GM19455 (cell line): ENCODE data around the gene PADI2.

Experiments used
- ATAC-seq: cut with Tn5 transposase; IDR thresholded peaks from one replicate; pipeline ENCODE4 v1.9.1; 2021; ENCODE audit not compliant: unreplicated experiment

Gene PADI2

DNA sequence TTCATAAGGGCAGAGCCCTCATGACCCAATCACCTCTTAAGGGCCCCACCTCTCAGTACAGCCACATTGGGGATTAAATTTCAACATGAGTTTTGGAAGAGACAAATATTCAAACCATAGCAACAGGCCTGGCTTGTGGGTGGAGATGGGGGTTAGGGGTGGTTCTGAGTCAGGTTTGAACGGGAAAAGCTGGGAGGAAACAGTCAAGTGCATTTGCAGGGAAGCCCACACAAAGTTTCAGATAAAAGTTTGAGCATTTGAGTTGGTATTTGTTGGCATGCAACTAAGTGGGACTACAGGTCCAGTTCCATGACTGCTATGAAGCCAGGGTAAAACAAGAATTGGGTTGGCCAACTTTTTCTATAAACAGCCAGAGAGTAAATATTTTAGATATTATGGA lies 21.0 kb upstream of the PADI2 start:
- no peak for ATAC-seq

DNA sequence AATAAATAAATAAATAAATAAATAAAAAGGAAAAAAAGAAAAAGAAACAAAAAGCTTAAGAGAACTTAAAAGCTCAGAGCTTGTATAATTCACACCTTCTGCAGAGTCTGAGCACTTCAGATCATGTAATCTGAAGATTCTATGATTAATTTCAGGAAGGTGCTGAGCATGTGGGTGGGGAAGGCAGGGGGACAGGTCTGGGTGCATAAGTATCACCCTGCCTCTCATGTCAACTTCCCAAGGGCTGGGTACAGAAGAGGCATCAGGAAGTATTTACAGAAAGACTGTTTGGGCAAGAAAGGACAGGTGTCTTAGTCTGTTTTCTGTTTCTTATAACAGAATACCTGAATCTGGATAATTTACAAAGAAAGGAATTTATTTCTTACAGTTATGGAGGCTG lies 20.4 kb upstream of the PADI2 start:
- ATAC-seq, result no peak

DNA sequence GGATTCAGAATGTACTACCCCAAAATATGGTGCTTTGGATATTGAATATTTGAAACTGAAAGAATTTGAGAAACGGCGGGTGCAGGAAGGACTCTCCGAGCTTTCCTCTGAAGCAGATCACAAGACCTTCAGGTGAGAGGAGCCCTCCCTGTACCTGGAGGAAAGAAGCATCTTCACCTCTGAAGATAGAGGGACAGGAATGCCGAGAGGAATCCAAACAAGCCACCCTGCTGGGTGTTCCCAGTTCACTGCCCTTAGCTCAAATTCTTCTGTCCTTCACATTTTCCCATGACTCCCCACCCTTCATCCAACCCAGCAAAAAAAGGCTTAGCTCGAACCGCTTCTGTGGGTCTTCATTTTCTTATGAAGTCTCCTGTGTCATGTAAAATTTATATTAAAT lies 18.2 kb upstream of the PADI2 start:
- ATAC-seq, result no peak

DNA sequence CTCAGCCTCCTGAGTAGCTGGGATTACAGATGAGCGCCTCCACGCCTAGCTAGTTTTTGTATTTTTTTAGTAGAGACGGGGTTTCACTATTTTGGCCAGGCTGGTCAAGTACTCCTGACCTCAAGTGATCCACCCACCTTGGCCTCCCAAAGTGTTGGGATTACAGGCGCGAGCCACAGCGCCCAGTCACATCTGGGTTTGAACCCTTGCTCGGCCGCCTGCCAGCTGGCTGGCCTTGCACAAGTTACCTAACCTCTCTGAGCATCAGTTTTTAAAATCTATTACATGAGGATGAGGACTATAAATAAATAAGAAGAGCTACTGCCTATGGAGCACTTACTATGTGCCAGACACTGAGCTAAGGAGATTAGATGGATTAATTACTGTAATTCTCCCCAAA lies 17.7 kb upstream of the PADI2 start:
- ATAC-seq, result no peak

DNA sequence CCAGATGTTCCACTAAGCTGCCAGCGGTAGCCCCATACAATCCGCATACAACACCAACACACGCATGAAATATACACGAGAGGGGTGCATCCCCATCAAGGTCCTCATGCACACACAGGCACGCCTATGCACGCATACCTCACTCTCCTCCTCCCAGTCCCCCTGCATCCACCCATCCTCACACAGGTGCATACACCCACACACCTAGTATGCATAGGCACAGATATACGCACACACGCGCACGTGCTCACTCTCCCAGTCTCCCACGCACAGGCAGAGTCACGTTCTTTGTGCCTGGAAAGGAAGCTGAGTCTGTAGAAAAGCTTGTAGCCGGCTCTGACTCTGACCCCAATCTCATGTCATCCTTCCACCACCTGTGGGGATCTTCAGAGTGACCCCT lies 16.9 kb upstream of the PADI2 start:
- no peak for ATAC-seq

DNA sequence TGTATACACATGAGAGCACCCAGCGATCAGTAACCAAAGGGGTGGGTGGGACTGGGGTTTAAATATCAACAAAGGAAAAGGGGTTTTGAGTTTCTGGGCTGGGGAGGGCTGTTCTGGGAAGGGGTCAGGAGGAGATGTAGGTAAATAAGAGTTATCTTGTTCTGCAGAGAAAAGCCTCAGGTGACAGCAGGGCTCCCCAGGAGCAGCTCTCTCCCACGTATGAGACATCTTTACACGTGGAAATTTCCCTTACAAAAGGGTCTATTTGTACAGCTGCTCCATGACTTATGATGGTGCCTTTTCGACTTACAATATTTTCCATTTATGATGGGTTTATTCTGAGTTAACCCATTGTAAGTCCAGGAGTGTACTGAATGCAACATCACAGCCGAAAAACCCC lies 16.3 kb upstream of the PADI2 start:
- ATAC-seq, result no peak

DNA sequence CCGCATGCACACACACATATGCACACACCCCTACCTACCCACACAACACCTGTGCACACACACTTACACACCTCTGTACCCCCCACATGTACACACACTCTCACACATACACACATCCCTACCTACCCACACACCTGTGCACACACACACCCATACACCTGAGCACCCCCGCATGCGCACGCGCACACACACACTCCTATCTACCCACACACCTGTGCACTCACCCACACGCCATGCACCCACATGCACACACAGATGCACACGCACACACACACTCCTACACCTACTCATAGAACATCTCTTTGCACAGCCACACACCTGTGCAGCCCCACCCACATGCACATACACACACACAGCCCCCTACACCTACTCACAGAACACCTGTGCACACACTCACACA lies 15.5 kb upstream of the PADI2 start:
- ATAC-seq, result no peak

DNA sequence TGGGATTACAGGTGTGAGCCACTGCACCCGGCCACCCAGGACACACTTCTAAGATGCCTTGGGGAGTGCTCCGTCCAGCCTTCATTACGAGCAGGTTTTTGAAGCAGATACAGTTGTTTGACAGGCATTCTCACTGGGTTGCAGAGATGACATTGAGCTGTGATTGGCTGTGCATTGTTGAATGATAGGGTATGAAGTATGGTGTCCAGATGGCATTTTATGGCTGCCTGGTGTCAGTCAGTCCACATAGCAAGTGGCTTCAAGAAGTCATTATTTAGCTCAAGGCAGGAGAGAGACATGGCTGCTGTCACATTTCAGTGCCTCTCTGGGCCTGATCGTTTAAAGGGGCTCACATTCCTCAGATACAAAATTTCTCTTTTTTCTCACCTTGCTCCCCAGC lies 14.8 kb upstream of the PADI2 start:
- no peak for ATAC-seq

DNA sequence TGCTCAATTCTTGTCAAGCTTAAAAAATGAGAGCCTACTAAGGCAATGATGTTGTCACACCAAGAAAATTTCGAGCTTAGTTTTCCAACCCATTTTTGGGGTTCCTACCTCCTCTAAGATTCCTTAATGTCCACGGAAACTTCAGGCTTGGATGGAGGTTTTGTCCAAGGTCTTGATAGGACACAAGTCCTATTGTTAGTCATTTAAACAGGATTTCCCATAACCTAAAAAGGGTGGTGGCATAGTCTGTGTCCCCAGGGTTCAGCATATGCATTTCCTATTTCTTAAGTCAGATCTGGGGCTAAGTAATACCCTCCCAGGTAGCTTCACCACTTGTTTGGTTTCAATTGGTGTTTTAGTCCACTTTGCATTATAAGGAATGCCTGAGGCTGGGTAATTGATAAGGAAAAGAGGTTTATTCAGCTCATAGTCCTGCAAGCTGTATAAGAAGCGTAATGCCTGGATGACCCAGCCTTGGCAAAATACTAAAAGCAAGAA lies 10.9 kb upstream of the PADI2 start:
- no peak for ATAC-seq

DNA sequence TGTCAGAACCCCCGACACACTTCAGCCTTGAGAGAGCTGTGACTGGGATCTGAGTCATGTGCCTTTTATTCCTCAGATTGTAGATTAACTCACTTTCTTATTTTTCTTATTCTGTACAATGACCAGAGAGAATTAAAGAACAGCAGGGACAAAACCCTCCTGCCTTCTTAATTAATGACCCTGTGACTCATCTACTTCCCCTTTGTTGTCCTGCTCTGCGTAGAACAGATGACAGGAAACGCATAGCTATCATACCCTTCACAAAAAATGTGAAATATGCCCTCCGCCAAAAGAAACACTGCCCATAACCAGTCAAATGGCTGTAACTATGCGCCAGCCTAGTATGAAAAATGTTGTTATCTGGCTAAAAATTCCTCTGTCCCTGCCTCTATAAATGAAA lies 9.1 kb upstream of the PADI2 start:
- no peak for ATAC-seq

DNA sequence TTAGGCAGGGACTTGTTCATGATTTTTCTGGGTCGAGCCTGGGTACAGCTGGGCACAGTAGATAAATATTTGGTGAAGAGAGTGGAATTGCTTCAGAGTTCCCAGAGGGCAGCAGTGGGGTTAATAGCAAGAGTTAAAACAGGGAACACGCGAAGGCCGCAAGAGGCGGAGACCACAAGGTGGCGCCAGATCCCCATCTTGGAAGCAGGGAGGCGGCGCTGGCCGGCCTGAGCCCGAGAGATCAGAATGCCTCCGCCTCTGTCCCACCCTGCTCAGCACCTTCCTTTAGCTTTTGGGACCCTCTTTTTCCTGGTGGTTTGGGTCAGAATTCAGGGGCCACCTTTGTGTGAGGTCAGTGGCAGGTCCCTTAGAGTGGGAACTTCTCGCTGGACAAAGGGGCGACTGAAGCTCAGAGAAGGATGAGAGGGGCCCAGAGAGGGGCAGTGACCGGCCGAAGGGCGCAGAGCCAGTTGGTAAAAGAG lies 6.5 kb upstream of the PADI2 start:
- no peak for ATAC-seq

DNA sequence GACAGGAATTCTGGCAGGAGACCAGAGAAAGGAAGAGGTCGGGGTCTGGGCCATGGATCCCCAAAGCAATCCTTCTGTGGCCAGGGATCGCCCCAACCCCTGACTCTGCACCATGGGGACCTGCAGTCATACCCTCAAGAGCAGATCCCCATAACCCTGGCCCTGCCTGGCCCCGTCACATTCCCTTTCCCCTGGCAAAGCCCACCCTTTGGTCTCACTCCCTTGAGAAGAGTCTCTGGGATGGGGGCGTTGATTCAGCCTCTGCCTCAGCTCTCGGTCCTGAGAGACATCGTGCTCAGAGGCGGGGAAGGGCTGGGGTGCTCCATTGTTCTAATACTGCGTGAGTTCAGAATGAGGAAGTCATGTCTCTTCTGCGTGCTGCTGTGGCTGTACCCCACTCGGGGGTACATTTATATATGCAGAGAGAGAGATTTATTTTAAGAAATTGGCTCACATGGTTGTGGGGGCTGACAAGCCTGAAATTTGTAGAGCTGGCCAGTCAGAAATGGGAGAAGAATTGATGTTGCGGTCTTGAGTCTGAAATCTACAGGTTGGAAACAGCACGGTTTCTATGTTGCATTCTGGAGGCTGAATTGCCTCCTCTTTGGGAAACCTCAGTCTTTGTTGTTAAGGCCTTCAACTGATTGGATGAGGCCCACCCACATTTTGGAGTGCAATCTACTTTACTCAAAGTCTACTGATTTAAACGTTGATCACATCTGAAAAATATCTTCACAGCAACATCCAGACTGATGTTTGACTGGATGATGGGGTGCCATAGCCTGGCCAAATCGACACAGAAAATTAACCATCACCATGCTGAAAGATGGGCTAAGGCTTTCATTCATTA lies 4.2 kb upstream of the PADI2 start:
- no peak for ATAC-seq

DNA sequence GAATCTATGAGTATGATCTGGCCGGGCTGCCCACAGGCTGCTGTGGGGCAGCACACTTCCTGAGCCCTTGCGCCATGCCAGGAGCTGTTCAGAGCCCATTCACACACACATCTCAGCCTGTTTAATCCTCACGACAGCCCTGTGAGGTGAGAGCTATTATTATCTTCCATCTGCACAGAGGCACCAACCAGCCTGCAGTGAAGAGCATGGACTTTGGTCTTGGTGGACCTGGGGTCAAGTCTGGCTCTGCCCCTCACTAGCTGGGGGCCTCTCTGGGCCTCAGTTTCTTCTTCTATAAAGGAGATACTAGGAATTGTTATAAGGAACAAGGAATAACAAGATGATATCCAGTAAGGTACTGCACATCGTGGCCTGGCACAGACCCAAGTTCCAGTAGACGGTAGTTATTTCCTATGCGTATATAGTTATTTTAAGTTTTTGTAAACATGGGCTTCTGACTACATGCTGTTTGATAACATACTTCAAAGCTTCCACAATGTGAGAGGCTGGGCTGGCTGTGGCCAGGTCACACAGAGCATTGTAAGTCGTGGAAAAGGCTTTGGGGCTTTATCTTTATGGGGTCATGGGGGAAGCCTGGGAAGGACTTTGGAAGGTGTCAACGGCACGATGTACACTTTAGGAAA lies 3.4 kb upstream of the PADI2 start:
- ATAC-seq, result no peak

DNA sequence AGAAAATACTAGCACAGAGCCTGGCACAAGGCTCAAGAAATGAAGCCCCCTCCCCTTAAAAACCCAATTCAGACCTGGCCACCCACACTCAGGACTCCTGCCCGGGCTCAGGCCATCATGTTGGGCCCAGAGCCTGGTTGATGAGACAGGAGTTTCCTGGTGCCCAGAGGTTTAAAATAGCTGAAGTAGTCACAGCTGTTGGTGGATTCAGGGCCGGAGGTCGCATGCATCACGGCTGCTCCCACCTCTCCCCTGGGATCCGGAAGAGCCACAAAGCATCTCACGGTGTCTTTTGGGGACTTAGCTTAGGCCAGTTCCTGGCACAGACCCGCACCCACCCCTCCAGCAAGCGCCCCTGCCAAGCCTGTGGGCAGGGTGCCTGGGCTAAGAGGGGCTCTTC lies 2.6 kb upstream of the PADI2 start:
- no peak for ATAC-seq

DNA sequence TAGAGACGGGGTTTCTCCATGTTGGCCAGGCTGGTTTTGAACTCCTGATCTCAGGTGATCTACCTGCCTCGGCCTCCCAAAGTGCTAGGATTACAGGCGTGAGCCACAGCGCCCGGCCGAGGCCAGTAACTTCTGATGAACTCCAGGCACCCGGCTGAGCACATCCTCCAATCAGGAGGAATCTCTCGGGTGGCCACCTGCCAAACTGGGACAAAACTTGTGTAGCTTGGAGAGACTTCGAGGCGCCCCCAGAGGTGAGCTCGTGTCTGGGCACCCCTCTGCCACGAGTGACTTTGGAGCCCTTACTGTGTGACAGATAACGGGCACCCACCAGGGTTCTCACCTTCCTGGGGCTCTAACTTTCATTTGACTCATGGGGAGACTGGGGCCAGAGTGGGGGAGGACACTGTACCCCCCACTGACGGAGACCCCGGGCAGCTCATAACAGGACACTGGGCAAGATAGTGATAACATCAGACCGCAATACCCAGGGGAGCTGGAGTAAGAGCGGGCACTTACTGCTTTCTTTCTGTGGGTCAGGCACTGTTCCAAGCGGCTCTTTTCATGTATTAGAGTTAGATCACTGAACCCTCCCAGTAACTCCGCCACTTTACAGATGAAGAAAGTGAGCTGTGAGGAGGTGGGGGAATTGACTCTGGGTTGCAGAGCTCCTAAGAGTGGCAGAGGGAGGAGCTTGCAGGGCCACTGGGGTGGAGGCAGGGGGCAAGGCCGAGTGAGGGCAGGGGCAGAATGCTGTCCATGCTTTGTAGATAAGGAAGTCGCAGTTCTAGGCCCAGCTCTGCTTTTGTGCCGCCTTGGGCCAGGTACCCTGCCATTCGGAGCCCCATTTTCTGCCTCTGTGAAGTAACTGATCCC lies 1.9 kb upstream of the PADI2 start:
- no peak for ATAC-seq

DNA sequence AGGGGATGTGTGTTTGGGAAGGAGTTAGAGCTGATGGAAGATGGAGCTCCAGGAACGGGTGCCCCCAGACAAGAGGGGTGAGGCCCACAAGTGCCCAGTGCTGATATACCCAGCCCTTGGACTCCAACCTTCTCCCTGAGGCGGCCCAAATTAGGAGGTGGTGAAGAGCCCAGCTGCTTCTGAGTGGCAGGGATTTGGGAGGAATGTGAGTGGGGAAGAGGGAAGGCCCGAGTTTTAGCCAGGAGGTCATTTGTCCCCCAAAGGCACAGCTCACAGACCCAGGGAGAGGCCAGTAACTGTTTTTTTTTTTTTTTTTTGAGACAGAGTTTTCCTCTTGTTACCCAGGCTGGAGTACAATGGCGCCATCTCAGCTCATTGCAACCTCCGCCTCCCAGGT lies 1.2 kb upstream of the PADI2 start:
- no peak for ATAC-seq

DNA sequence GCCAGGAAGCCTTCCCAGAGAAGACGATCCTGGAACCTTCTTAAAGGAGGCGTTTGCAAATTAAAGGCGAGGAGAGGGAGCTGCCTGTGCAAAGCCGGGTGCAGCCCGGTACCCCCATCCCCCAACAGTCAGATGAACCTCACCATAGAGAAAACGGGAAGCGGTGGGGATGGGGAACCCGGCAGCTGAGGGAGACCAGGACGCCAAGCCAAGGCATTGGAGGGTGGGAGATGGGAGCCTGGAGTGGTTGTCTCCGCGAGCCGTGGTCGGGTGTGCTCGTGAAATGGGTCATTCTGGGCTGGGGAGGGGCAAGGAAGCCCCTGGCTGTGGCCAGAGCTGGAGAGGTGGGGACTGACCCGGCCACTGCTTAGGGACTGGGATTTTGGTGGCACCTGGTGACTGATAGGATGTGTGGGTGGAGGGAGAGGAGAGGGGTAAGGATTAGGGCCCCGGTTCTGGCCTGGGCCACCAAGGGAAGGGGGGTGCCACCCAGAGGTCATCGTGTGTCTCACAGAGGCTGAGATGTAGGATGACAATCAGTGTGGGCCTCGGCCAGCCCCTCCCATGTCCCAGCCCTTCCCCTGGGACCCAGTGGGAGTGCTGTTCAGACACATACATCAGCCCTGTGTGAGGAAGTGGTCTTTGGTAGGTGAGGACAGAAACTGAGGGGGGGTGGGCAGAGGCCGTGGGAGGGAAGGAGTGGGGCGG lies 676 bp upstream of the PADI2 start:
- no peak for ATAC-seq

DNA sequence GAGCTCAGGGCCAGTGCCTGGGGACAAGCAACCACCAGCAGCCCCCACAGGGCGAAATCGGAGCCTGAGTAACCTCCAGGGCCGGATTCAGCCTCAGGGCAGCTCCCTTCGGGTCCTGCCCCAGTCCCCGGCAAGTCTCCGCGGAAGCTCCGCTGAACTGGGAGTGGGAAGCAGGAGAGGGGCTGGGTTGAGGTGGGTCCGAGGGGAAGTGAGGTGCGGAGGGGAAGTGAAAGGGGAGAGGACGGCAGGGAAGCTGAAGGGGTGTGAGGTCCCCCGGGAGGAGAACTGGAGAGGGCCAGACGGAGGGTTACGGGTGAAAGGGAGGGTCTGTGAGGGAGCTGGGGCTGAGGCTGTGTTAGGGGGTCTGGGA lies 560 bp downstream of the PADI2 start:
- ATAC-seq, result no peak

DNA sequence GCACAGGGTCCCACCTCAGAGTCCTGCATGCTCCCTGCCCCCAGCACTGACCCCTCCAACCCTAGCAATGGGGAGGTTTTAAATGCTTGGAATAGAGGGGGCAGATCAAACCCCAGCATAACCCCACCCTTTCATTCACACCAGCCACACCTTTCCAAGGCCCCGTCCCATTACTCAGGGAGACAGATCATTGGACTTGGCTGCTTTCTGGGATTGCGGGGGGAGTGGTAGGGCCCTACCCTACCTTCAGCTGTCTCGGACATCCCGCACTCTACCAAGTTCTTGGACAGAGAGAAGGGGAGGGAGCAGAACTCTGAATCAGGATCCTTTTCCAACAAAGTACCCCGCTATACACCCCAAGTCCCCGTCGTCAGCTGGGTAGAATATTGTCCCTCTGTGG lies 983 bp downstream of the PADI2 start:
- ATAC-seq, result no peak

DNA sequence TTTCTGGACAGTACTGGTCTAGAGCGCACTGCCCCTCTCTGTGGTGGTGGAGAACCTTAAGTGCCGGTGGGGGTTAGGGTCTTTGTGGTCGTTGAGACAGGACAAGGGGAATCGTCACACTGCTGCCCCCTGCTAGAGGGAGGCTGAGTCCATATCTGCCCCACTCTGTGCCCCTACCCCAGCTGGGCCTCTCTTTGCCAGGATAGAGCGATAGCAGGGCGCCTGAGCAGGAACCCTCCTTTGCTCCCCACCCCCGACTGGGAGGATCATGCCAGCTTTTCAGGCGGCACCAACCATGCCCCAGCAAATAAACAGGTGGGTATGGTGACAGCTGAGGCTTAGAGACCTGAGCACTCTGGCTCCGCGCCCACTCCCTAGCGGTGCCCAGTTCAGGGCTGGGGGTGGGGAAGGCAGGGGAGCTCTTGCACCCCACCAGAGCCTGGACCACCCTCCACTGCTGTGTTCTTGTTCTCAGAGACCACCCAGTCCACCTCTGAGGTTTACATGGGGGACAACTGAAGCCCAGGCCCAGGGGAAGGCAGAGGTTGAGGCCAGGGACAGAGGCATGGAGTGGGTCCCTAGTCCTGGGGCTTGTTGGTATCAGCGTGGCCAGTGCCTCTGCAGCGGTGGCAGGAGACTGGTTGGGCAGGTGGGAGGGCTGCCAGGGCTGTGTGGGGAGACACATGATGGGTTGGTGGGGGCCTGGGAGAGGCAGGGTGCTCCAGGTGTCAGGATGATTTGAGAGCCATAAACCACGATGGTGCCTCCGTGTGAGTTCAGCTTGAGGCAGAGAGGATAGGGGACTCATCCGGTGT lies 1.6 kb downstream of the PADI2 start:
- no peak for ATAC-seq
